Stimulated activated CD8-positive, alpha-beta memory T cell treated with anti-CD3 and anti-CD28 coated beads, Interleukin-7, amount 100 ng/mL, for 48 hours (primary cell): ENCODE data around the gene MIDN.

Experiments
- DNase-seq, 2 donors: peaks; one replicate each; pipeline ENCODE4 v3.0.0-alpha.2; 2020; ENCODE audit warnings: low read depth in 1 of 2; ENCODE audit errors: extremely low read depth in 1 of 2

MIDN gene

DNA sequence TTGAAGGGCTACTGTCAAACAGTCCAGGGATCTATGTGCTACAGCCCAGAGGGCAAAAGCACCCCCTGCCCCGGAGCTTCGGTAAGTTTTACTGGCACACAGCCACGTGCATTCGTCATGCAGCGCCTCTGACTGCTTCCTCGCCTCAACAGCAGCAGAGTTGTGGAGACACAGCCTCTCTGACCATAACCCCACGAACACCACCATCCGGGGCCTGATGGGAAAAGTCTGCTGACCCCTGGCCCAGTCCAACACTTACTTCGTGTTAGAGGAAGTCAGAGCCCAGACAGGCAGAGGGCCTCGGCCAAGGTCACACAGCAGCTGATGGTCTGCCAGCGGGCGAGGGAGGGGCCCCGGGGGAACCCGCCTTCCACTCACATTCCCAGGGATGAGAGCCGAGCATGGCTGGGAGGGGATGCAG, 15.7 kb upstream of the MIDN start:
- no peak for DNase-seq

DNA sequence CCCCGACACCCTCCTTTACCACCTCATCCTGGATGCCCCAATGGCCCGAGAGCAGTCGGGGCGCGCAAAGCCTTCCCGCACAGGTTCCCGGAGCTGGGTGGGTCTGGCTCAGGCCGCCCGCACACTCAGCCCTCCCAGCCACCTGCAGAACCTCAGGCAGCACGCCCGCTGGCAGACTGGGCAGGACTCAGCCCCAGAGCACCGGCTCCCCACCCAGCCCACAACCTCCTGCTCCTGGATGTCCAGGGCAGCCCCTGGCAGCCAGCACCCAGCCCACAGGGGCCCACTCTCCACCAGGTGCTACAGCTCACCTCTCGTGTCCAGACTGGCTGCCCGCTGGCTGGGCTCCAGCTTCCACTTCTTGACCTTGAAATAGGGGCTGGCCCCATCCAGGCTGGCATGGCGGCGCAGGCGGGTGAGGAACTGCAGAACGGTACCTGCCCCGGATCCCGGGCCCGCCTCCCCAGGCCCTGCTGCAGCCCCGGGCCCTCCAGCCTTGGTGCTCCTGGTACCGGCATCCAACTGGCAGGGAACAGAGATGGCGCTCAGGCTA, 15.2 kb upstream of the MIDN start:
- DNase-seq, result no peak

DNA sequence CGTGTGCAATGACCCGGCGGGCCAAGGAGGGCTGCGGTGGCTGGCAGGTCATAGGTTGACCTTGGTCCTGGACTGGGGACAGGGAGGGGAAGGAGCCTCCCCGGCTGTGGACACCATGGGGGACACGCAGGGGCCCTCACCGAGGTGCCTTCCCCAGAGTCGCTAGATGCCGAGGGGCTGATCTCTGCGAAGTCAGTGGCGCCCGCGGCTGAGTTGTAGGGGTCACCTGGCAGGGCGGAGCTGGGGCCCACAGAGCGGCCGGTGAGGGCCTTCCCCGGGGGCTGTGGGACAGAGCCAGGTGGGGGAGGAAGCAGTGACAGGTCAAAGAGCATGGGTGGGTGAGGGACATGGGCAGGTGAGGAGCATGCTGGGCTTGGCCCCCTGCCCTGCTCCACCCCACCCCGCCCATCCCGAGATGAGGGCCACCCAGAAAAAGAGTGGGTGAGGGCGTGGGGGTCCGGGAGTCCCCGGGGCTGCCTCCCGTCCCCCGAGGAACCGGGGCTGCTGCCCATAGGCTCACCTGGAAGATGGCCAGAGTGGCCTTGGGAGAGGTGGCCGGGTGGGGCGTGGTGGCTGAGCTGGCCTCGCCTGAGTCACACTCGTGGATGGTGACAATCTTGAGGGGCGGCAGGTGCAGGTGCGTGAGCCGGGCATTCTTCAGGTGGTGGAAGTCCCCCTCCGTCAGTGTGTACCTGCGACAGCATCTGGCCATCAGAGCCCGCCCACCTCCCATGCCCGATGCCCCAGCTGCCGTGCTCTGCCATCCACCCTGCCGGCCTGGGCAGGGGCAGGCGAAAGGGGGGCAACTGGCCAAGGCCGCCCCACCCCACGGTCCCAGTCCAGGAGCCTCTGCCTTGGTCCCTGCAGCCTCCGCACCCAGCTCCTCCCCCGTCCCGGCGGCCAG, 14.1 kb upstream of the MIDN start:
- DNase-seq, result no peak

DNA sequence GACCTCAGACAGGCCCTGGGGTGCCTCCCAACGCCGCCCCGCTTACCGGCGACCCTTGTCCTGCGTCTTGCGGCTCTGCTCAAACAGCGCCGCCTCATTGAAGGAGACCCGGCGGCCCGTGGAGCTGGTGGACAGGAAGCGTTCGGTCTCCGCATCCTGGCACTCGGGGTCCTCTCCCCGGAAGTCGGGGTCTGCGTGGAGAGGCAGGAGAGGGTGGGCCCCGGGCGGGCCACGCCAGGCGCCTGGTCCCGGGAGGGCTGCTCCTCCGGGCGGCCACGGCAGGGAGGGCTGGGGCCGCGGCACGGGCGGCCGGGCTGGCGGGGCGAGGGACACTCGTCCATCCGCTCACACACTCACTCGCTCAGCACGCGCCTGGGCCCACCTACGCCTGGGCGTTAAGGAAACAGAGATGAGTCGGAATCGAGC, 13.4 kb upstream of the MIDN start:
- no peak for DNase-seq

DNA sequence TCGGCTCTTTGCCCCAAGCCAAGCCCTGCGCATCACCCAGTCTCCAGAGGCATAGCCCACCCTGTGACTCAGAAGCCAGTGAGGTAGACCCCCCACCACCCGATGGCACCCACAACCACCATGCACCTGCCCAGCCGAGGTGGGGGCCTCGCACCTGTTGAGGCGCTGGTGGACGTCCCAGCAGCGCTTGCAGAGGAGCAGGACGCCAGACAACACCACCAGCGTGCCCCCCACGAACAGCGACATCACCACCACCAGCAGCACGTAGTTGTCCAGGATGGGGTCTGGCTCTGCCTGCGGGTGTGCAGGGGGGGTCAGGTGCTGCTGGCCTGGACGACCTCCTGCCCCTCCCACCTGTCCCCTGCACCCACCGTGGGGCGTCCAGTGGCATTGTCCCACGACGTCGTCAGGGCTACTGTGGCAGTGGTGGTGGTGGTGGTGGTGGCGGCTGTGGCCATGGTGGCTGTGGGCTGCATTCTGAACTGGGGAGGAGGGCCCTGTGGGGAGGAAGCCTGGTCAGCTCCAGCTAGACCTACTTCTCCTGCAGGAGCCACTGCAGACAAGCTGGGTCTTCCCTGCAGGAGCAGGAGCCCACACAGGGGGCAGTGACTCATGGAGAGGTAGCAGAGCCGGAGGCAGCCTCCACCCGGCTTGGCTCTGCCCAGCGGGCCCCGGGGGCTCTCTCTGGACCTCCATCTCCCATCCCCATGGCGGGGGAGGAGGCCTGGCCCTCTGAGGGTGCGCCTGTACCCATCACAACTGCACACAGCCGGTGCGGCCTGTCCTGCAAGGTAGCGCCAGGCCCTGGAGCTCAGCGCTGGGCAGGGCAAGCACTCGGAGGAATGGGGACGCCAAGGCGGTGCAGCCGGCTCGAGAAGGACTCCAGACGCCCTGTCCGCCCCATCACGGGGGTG, 12.5 kb upstream of the MIDN start:
- DNase-seq, result no peak

DNA sequence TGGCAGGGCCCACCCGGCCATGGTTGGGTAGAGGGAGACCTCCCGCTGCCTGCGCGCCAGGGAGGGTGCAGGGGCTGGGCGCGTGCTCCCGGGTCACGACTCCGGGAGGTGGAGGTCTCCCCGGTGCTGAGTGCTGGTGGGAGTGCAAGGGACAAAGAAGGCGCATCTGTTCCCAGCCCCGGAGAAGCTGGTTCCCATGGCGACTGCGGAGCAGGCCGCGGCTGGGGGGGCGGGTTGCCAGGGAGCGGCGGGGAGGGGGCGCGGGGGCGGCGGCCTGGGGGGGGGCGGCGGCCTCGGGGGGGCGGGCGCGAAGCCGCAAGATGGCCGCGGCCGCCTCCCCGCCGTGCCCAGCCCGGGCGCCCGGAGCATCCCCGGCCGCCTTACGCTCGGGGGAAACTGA, 11.8 kb upstream of the MIDN start:
- DNase-seq, result no peak

DNA sequence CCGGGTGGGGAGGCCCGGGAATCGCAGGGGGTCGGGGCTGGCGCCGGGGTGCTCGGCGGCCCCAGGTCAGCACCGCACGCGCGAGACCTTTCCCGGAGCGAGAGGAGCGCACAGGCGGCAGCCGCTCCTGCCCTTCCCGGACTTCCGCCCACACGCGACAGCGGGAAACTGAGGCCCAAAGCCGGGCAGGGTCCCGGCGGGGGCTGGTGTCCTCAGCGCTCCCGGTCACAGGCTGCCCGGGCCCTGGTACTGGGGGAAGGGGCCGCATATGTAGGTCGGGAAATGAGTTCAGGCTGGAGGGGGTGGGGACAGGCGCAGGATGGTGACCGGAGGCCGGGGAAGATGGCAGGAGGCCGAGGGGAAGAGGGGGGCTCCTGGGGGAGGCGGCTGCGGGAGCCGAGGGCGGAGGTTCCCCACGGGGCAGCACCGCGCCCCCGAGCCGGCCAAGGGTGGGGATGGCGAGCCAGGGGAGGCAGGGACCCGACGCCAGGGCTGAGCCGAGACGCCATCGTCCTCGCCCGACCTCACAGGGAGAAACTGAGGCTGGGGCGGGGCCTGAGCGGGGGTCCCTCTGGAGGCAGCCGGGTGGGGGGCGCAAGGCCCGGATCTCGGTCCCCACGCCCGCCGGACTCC, 11.2 kb upstream of the MIDN start:
- no peak for DNase-seq

DNA sequence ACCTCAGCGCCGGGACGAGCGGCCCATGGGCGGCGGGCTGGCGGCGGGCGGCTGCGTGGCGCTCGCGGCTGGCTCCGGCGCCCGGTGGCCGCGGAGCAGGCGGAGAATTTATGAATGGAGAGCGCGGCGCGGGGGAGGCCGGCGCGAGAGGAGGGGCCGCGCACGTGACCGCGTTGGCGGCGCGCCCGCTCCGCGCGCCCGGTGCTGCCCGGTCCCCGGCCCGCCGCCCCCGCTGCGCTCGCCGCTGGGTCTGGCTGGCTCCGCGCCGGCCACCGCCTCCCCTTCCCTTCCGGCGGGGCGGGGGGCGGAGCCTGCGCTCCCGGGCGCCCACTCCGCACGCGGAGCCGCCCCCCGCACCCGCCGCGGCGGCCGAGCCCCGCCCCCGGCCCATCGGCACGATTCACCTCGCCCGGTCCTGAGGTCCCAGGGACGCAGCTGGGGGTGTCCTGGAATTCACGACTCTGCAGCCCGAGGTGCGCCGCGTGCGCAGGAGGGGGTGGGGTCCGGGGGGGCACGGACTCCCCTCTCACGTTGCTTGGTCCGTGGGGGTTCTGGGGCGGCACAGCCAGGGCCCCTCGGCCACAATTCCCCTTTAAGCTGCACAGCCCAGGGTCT, 10.5 kb upstream of the MIDN start, which contains the start of gene CBARP:
CBARP (minus strand) TSS at position 252 of the 615 bp plus-strand sequence. CDS start 1,905 bp downstream, outside the sequence.
- DNase-seq, result no peak

DNA sequence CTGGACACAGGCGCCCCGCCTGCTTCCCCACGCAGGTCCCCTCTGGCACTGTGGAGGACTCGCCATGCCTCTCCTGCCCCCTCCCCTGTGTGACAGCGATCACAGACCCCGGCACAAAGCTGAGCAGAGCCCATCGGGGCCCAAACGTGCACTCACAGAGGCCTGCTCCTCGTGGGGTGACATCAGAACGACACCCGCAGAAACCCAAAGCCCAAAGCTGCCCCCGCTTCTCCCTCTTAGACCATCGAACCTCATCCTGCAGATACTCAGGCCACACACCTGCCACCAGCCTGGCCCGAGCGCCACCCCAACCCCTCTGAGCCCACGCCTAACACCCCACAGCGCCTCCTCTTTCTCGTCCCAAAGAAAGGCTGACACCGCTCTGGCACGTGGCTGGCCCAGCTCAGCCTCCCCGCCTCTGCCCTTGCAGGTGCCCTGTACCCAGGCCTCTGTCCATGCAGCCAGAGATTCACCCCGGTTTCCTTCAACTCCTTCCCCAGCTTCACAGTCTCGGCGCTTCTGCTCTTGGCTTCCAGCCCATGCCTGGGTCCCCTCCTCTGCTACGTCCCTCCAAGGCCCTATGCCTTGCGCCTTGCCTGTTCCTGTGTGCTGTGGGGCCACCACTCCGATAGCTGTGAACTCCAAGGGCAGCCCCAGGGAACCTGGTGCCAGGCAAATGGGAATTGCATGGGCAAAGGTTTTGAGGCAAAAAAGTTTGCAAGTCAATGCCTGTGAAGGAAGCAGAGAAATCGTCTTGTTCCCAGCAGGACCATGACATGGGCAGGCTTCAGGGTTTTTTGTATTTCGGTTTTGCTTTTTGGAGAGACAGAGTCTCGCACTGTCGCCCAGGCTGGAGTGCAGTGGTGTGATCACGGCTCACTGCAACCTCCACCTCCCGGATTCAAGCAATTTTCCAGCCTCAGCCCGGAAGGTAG, 9.7 kb upstream of the MIDN start:
- no peak for DNase-seq

DNA sequence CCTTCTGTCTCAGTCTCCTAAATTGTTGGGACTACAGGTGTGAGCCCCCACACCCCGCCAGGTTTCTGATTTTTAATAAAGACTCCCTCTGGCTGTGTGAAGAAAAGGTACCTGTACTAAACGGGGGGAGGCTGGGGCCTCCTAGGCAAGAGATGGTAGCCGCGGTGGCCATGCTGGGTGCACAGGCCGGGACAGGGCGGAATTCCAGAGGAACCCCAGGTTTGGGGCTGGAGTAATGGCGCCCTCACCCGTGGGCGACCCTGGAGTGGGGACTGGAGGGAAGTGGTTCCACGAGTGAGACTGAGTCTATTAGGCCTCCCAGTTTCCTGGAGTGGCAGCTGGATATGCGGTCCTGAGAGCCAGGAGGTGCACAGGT, 9.0 kb upstream of the MIDN start:
- no peak for DNase-seq

DNA sequence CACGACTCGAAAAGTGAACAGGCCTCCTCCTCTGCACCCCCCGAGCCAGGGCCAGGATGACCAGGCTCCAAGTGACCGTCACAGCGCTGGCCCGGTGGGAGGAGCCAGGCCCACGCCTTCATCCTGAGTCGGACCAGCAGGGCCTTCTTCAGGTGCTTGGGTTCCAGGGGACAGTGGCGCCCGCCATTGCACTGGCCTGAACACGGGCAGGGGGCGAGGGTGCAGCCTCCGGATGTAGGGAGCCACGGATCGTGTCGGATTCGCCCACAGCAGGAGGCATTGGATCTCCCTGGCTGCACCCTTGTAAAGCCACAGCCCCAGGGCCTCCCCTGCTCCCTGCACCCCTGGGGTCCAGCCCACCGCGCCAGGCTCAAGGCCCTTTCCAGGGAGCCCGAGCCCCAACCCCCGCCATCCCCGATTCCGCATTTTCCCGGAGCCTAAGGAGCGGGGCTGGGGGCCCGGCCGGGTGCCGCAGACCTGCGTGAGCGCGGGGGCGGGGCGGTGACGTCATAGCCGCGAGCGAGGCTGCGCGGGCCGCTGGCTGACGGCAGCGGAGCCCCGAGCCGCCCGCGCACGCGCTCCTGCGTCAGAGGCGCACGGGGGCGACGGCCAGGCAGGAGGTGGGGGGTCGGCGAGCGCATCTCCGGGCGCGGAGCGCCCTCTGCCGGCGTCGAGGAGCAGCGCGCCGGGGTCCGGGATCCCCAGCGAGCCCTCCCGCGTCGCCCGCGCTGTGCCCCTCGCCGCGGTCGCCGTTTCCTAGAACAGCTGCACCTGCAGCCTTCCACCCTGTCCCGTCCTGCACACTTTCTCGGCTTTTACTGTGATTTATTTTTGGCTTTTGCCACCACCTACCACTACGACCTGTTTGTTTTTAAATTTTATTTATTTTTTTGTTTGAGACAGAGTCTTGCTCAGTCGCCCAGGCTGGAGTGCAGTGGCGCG, 8.3 kb upstream of the MIDN start:
- peak; percentile 86 to 99 for DNase-seq

DNA sequence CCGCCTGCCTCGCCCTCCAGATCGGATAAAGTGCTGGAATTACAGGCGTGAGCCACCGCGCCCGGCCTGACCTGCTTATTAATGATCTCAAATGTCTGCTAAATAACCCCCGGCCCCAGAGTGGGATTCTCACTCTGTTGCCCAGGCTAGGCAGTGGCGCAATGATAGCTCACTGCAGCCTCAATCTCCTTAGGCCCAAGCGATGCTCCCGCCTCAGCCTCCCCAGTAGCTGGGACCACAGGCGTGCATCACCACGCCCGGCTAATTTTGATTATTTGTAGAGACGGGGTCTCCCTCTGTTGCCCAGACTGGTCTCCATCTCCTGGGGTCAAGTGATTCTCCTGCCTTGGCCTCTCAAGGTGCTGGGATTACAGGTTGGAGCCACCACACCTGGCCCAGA, 7.5 kb upstream of the MIDN start:
- DNase-seq, result no peak

DNA sequence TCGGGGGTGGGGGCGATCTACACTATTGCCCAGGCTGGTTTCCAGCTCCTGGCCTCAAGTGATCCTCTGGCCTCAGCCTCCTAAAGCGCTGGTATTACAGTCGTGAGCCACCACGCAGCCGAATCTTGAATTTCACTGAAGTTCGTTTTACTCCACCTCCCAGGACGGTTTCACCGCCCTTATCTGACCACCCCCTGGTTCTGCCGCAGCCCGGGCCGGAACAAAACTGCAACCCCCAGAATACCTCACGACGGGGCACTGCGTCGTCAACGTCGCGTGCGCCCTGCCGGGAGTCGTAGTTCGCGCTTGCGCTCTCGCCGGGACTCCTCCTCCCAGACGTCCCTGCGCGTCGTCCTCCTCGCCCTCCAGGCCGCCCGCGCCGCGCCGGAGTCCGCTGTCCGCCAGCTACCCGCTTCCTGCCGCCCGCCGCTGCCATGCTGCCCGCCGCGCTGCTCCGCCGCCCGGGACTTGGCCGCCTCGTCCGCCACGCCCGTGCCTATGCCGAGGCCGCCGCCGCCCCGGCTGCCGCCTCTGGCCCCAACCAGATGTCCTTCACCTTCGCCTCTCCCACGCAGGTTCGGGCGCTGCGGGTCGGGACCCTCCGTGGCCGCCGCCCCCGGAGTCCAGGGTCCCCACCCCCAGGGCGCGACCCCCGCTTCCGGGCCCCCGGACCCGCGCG, 6.8 kb upstream of the MIDN start, which contains the start of gene ATP5F1D:
ATP5F1D (plus strand) TSS at position 335 of the 679 bp plus-strand sequence; CDS start at position 435, 100 bp downstream.
- DNase-seq, result peak; percentile 91 to 97

DNA sequence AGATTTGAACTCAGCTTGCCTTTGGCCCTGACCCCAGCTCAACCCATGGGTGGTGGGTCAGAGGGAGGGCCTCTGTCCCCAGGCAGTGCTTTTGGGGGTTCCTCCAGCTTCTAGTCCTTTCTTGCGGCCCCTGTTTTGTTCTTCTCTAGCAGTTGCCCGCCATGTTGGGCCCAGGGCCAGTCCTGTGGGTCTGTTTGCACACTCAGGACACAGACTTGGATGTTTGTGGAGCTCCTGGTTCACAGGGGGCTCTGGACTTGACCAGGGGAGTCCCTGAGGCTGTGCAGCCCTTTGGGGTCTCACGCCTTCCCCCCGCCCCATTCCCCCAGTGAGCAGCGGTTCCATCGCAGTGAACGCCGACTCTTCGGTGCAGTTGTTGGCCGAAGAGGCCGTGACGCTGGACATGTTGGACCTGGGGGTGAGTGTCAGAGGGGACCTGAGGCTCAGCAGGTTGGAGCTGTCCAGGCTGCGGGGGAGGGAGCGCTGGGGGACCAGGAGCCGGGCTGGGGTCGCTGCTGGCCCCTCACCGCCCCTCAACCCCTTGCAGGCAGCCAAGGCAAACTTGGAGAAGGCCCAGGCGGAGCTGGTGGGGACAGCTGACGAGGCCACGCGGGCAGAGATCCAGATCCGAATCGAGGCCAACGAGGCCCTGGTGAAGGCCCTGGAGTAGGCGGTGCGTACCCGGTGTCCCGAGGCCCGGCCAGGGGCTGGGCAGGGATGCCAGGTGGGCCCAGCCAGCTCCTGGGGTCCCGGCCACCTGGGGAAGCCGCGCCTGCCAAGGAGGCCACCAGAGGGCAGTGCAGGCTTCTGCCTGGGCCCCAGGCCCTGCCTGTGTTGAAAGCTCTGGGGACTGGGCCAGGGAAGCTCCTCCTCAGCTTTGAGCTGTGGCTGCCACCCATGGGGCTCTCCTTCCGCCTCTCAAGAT, 4.4 kb upstream of the MIDN start:
- DNase-seq, result peak; percentile 71 to 75

DNA sequence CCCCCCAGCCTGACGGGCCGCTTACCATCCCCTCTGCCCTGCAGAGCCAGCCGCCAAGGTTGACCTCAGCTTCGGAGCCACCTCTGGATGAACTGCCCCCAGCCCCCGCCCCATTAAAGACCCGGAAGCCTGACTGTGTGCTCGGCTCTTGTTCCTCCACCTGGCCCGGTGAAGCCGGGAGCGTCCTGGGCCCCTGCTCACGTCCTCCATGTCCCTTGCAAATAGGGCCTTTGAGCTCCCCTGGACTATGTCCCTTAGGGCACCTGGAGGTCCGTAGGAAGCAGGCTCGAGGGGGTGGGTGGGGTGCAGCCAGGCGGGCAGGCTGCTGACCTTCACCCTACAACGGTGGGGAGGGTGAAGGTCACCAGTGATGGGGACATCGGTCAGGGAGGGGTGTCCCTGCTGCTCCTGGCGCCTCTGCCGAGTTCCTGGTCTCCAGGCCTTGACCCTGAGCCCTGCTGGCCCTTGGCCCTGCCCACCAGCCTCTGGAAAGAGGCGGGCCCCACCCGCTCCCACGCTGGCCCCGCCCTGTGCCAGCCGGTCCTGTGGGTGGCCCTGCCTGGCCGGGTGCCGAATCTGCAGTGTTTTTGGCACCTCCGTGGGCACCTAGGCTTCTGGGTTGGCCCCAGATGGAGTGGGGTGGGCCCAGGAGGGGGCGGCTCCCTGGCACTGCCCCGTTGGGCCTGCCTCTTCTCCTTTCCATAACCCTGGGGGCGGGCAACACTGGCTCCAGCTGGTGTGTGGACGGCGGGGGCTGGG, 3.5 kb upstream of the MIDN start:
- no peak for DNase-seq
